Gastrocnemius medialis (tissue), 4 donors: ENCODE results near the gene NFKBIE. TPM values are rescaled to one million over a fixed set of nuclear protein-coding genes. Genes with fewer than 3 reads are reported as not detected.

ENCODE experiments used
- ATAC-seq, 2 donors: fragments of 150-250 bp; one replicate each; pipeline ENCODE4 v1.9.1; 2016
- DNase-seq, 2 donors: peaks; one replicate each; pipeline ENCODE4 v3.0.0-alpha.2; 2019
- H3K27ac ChIP-seq, 4 donors: fragments of 200-600 bp; sonication (generic); 1 replicate in 1 of 4; 2 replicates in 3 of 4; pipeline ENCODE4 v1.5.1; 2016 to 2018; ENCODE audit warnings: mild to moderate bottlenecking in 2 of 4, moderate library complexity in 1 of 4
- H3K27me3 ChIP-seq, 3 donors: fragments of 200-600 bp; sonication (generic) in 2 of 3; 1 replicate in 1 of 3; 2 replicates in 2 of 3; pipeline versions ENCODE4 v1.5.1 to v1.6.0; 2016 to 2019; ENCODE audit warnings: mild to moderate bottlenecking in 1 of 3, moderate library complexity in 1 of 3
- H3K36me3 ChIP-seq, 2 donors: fragments of 200-600 bp; sonication (generic) in 1 of 2; one replicate each; pipeline ENCODE4 v1.5.1; 2017 to 2018
- H3K4me1 ChIP-seq, 2 donors: fragments of 200-600 bp; sonication (generic) in 1 of 2; one replicate each; pipeline ENCODE4 v1.5.1; 2016 to 2017; ENCODE audit warnings: mild to moderate bottlenecking in 2 of 2
- H3K4me3 ChIP-seq, 4 donors: fragments of 200-600 bp; sonication (generic) in 3 of 4; 1 replicate in 1 of 4; 2 replicates in 3 of 4; pipeline ENCODE4 v1.5.1; 2016 to 2019; ENCODE audit warnings: mild to moderate bottlenecking in 2 of 4
- H3K9me3 ChIP-seq, 3 donors: fragments of 200-600 bp; sonication (generic) in 2 of 3; 1 replicate in 1 of 3; 2 replicates in 2 of 3; pipeline ENCODE4 v1.5.1; 2016 to 2019
- CTCF ChIP-seq, 5 experiments: fragments of 450-650 bp in 3 of 5; fragments of 200-600 bp in 2 of 5; sonication (generic) in 2 of 5; IDR thresholded peaks in 4 of 5; conservative IDR thresholded peaks in 1 of 5; 1 replicate in 4 of 5; 2 replicates in 1 of 5; pipeline ENCODE4 v1.5.1; 2016 to 2019; ENCODE audit warnings: antibody characterized with exemption in 5 of 5, mild to moderate bottlenecking in 3 of 5, moderate library complexity in 3 of 5
- POLR2A ChIP-seq, 2 donors: fragments of 450-650 bp; IDR thresholded peaks; one replicate each; pipeline ENCODE4 v1.6.1; 2017; ENCODE audit warnings: antibody characterized with exemption in 2 of 2, mild to moderate bottlenecking in 2 of 2, moderate library complexity in 2 of 2
- in situ Hi-C, 4 donors: fragments of 200-750 bp; cut with MboI; loops; one replicate each; pipeline versions ENCODE4 v1.15.0 to v1.8.0; 2017; ENCODE audit warnings: low sequenced_read_pairs in 4 of 4
- intact Hi-C: fragments of 100-400 bp; cut with DNase I; formaldehyde crosslinking; loops from one replicate; pipeline ENCODE4 v1.15.1; 2023; ENCODE audit warnings: low total_unique reads
- total RNA-seq, 4 donors: library from RNA; depleted of rRNA; stranded (reverse); fragments of >200 nt; gene quantifications; one replicate each; pipeline versions ENCODE4 v1.1.0 to v1.2.3, GENCODE V29; 2016

NFKBIE gene
- total RNA-seq, 4 donors from 2014 or later = 4.1 to 11.1 (median 10.0) TPM

GRCh38 chr6:44286285-44286565, 20.9 kb upstream of the NFKBIE start:
- no peaks in the 10 kb centered on the region for H3K9me3 ChIP-seq
- TF ChIP-seq CTCF (IDR thresholded peaks at IDR 0.05 in 4 of 5, conservative IDR thresholded peaks at IDR 0.05 in 1 of 5) = no peak
- TF ChIP-seq POLR2A (IDR thresholded peaks at IDR 0.05) = no peak
- peaks cover 17 to 30% (median 19%) of the 10 kb centered on the region in 3 donors for H3K27me3 ChIP-seq
- no peak overlapping the region for H3K4me3 ChIP-seq
- DNase-seq (no peak), ATAC-seq (no peak)
- intact Hi-C loops (no loop called here), in situ Hi-C loops (no loop called here)
- no peaks in the 10 kb centered on the region for H3K4me1 ChIP-seq
- no peak overlapping the region for H3K27ac ChIP-seq
- no peaks in the 10 kb centered on the region for H3K36me3 ChIP-seq

GRCh38 chr6:44285552-44286284, 20.4 kb upstream of the NFKBIE start:
- ATAC-seq = no peak
- no peak overlapping the region for H3K27ac ChIP-seq
- TF ChIP-seq CTCF (IDR thresholded peaks at IDR 0.05 in 4 of 5, conservative IDR thresholded peaks at IDR 0.05 in 1 of 5) (no peak), POLR2A (IDR thresholded peaks at IDR 0.05) (no peak)
- no peak for DNase-seq
- in situ Hi-C loops = no loop called here
- peaks cover 17 to 25% (median 17%) of the 10 kb centered on the region in 3 donors for H3K27me3 ChIP-seq
- no peaks in the 10 kb centered on the region for H3K36me3 ChIP-seq
- no peaks in the 10 kb centered on the region for H3K4me1 ChIP-seq
- H3K4me3 ChIP-seq = no peak overlapping the region
- no peaks in the 10 kb centered on the region for H3K9me3 ChIP-seq
- intact Hi-C loops = no loop called here

GRCh38 chr6:44284867-44285266, 19.5 kb upstream of the NFKBIE start:
- no peak overlapping the region for H3K4me3 ChIP-seq
- no peaks in the 10 kb centered on the region for H3K9me3 ChIP-seq
- TF ChIP-seq POLR2A (IDR thresholded peaks at IDR 0.05) (no peak), CTCF (IDR thresholded peaks at IDR 0.05 in 4 of 5, conservative IDR thresholded peaks at IDR 0.05 in 1 of 5) (no peak)
- H3K36me3 ChIP-seq = no peaks in the 10 kb centered on the region
- DNase-seq = no peak
- peaks cover 9 to 17% (median 9%) of the 10 kb centered on the region in 3 donors for H3K27me3 ChIP-seq
- no peaks in the 10 kb centered on the region for H3K4me1 ChIP-seq
- in situ Hi-C loops = no loop called here
- no peak overlapping the region for H3K27ac ChIP-seq
- no peak for ATAC-seq
- intact Hi-C loops = no loop called here

- no peak for DNase-seq
- Histone ChIP-seq H3K4me3 (no peak overlapping the region), H3K9me3 (no peaks in the 10 kb centered on the region), H3K4me1 (no peaks in the 10 kb centered on the region), H3K27me3 (peaks cover 4 to 12% (median 4%) of the 10 kb centered on the region in 3 donors), H3K27ac (no peak overlapping the region), H3K36me3 (no peaks in the 10 kb centered on the region)
- no peak for ATAC-seq
- in situ Hi-C loops (no loop called here), intact Hi-C loops (no loop called here)
- TF ChIP-seq CTCF (IDR thresholded peaks at IDR 0.05 in 4 of 5, conservative IDR thresholded peaks at IDR 0.05 in 1 of 5) (no peak), POLR2A (IDR thresholded peaks at IDR 0.05) (no peak)
Observed at GRCh38 chr6:44284121-44284520, 18.8 kb upstream of the NFKBIE start.
